HFF-Myc (cell line): ENCODE results near the gene HBA1.
"Not testable (repeated sequence)": the region's sequence is repeated elsewhere in the genome, so short reads cannot be mapped to it uniquely, and the experiment has no call there.

Experiments
- DNase-seq: peaks from one replicate; pipeline ENCODE4 v3.0.0-alpha.2; 2011; ENCODE audit warnings: low read depth; ENCODE audit errors: extremely low read depth
- H3K4me3 ChIP-seq: replicated peaks from 2 replicates; pipeline ENCODE4 v1.5.1; 2011; ENCODE audit warnings: low read depth, mild to moderate bottlenecking, control low read depth, low read length
- CTCF ChIP-seq: IDR thresholded peaks from 2 replicates; pipeline ENCODE4 v1.5.1; 2012; ENCODE audit warnings: mild to moderate bottlenecking, low read depth, low read length, control low read depth; ENCODE audit errors: missing control alignments

The HBA1 gene

GRCh38 chr16:200388-200787 lies 23.9 kb downstream of the HBA1 start:
- DNase-seq = no peak
- no peak for TF ChIP-seq CTCF
- no peak overlapping the region for H3K4me3 ChIP-seq

- no peak for DNase-seq
- no peak for TF ChIP-seq CTCF
- no peak overlapping the region for H3K4me3 ChIP-seq
Measured at GRCh38 chr16:203246-203645, 26.8 kb downstream of the HBA1 start.

DNA sequence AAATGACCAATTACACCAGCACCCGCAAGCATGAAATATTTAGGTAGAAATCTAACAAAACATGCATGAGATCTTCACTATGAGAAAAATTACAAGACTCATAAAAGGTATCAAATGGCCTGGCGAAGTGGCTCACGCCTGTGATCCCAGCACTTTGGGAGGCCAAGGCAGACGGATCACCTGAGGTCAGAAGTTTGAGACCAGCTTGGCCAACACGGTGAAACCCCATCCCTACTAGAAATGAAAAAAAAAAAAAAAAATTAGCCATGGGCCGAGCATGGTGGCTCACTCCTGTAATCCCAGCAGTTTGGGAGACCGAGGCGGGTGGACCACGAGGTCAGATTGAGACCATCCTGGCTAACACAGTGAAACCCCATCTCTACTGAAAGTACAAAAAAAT lies 27.6 kb downstream of the HBA1 start:
- DNase-seq, H3K4me3 ChIP-seq: not testable (repeated sequence)

GRCh38 chr16:209359-209758 lies 32.9 kb downstream of the HBA1 start:
- DNase-seq, H3K4me3 ChIP-seq: not testable (repeated sequence)

- not testable (repeated sequence) for H3K4me3 ChIP-seq, DNase-seq
Measured at GRCh38 chr16:211631-212180, 35.2 kb downstream of the HBA1 start.

GRCh38 chr16:212999-213398 lies 36.5 kb downstream of the HBA1 start:
- no peak overlapping the region for H3K4me3 ChIP-seq
- no peak for DNase-seq
- no peak for TF ChIP-seq CTCF

DNA sequence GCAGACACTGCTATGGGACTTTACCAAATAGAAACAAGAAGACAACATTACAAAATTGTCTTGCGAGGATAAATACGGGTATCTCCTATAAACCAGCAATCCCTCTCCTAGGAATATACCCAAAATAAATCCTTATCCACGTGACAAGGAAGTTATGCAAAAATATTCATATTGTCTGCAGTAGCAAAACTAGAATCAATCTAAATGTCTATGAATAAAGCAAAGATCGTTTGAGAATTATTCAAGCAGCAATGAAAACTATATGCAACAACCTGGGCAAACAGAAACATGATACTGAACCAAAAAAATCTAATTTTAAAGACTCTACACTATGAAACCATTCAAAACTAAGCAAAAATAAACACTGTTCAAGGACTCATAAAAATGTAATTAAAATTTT lies 43.5 kb downstream of the HBA1 start:
- no peak overlapping the region for H3K4me3 ChIP-seq
- no peak for DNase-seq

More for the DNA sequence above, 43.5 kb downstream of the HBA1 start:
- TF ChIP-seq CTCF = no peak
